Activated naive CD8-positive, alpha-beta T cell treated with anti-CD3 and anti-CD28 coated beads for 36 hours (primary cell): ENCODE results near the gene ALPK3. TPM values are rescaled to one million over a fixed set of nuclear protein-coding genes. Genes with fewer than 3 reads are reported as not detected.

Experiments
- DNase-seq: peaks from one replicate; pipeline ENCODE4 v3.0.0; 2021
- H3K27ac Mint-ChIP-seq: one replicate; pipeline ENCODE4 v1.8.0; 2022; ENCODE audit warnings: mild to moderate bottlenecking, moderate library complexity, mixed read lengths
- H3K27me3 Mint-ChIP-seq: one replicate; pipeline ENCODE4 v1.8.0; 2022; ENCODE audit warnings: mild to moderate bottlenecking, mixed read lengths
- H3K36me3 Mint-ChIP-seq: one replicate; pipeline ENCODE4 v1.8.0; 2021; ENCODE audit warnings: mild to moderate bottlenecking, mixed read lengths
- H3K4me1 Mint-ChIP-seq: one replicate; pipeline ENCODE4 v1.8.0; 2021; ENCODE audit warnings: mixed read lengths
- H3K4me3 Mint-ChIP-seq: one replicate; pipeline ENCODE4 v1.8.0; 2022; ENCODE audit warnings: mild to moderate bottlenecking, moderate library complexity, mixed read lengths
- H3K9me3 Mint-ChIP-seq: one replicate; pipeline ENCODE4 v1.8.0; 2022; ENCODE audit warnings: mixed read lengths
- total RNA-seq, 2 experiments: library from RNA; stranded (reverse); gene quantifications; one replicate each; pipeline ENCODE4 v1.2.3, GENCODE V29; 2021

ALPK3 gene
- total RNA-seq, 2 experiments from 2014 or later = 0.04 to 0.06 TPM

GRCh38 chr15:84827246-84827645 lies 10.1 kb downstream of the ALPK3 start:
- no peaks in the 10 kb centered on the region for H3K36me3 Mint-ChIP-seq
- no peaks in the 10 kb centered on the region for H3K27me3 Mint-ChIP-seq
- H3K9me3 Mint-ChIP-seq = no peaks in the 10 kb centered on the region
- no peaks in the 10 kb centered on the region for H3K4me1 Mint-ChIP-seq
- no peak overlapping the region for H3K4me3 Mint-ChIP-seq
- DNase-seq = no peak
- no peak overlapping the region for H3K27ac Mint-ChIP-seq

DNA sequence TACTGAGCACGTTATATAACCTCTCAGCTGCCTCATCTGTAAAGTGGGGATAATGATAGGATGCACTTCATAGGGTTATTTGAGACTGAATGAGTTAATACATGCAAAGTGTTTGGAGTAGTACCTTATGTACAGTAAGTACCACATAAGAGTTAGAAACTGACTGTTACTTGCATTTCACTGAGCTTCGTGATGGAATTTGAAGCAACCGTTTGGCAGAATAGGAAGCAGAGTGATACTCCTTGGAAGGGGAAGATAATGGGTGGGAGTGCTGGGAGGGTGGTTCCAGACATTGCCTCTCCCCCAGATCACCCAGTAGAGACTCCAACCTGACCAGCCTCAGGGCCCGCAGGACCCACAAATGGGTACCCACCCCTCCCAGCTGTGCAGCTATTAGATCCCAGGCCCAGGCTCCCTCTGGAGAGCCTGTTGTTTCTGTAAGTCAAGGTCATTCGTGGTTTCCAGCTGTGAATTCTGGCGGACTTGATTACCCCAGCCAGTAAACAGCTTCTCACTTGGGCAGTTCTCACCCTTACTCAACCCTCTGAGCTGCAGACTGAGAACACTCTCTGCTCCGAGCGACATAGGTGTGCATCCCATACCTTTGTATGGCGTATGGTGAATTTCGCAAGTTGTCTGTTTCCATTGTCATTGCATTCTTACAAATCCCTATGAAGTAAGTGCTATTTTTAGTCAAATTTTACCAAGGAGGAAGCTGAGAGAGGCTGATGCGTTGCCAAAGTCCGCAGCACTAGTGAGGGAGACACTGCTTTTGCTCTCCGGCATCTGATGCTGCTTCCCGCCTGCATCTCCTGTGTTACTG lies 11.1 kb downstream of the ALPK3 start:
- H3K27ac Mint-ChIP-seq = no peak overlapping the region
- H3K4me3 Mint-ChIP-seq = no peak overlapping the region
- no peaks in the 10 kb centered on the region for H3K4me1 Mint-ChIP-seq
- no peaks in the 10 kb centered on the region for H3K9me3 Mint-ChIP-seq
- no peaks in the 10 kb centered on the region for H3K27me3 Mint-ChIP-seq
- no peaks in the 10 kb centered on the region for H3K36me3 Mint-ChIP-seq
- no peak for DNase-seq

DNA sequence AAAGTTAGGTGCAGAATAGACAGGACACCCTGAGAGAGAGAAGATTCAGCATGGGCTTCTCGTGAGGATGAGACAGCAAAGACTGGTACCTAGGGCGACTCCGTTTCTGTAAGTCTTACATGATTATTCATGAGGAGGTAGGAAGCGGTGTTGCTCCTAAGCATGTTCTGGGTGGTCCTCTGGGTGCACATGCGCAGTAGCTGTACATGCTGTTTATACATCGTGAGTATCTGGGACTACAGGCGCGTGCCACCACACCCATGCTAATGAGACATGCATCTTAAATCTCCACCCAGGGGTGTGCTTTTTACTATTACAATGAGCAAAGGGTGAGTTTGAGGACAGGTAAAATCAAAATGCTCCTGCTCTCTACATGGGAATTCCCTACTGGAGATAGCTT lies 12.3 kb downstream of the ALPK3 start:
- Mint-ChIP-seq H3K4me3 (no peak overlapping the region), H3K27ac (no peak overlapping the region), H3K36me3 (no peaks in the 10 kb centered on the region), H3K9me3 (no peaks in the 10 kb centered on the region), H3K27me3 (no peaks in the 10 kb centered on the region), H3K4me1 (no peaks in the 10 kb centered on the region)
- DNase-seq = no peak

- H3K36me3 Mint-ChIP-seq = no peaks in the 10 kb centered on the region
- H3K4me1 Mint-ChIP-seq = no peaks in the 10 kb centered on the region
- H3K27me3 Mint-ChIP-seq = no peaks in the 10 kb centered on the region
- H3K4me3 Mint-ChIP-seq = no peak overlapping the region
- no peaks in the 10 kb centered on the region for H3K9me3 Mint-ChIP-seq
- no peak overlapping the region for H3K27ac Mint-ChIP-seq
- DNase-seq = no peak
These were observed 12.9 kb downstream of the ALPK3 start for GRCh38 chr15:84830036-84830435.

DNA sequence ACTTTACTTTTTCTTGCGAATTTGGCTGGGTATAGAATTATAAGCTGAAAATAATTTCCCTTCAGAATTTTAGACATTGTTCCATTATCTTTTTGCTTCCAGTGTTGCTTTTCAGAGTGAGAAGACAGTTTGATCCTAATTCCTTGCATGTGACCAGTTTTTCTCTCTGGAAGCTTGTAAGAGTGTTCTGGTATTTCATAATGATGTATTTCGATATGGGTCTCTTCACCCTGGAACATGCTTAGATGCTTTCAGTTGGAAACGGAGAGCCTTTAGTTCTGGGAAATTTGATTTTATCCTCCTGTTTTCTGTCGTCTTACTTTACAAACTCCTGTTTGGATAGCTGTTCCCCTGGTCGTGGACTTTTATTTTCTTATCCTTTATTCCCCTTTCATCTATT lies 13.9 kb downstream of the ALPK3 start:
- Mint-ChIP-seq H3K27me3 (no peaks in the 10 kb centered on the region), H3K4me3 (no peak overlapping the region), H3K9me3 (no peaks in the 10 kb centered on the region), H3K36me3 (no peaks in the 10 kb centered on the region), H3K4me1 (no peaks in the 10 kb centered on the region), H3K27ac (no peak overlapping the region)
- no peak for DNase-seq

DNA sequence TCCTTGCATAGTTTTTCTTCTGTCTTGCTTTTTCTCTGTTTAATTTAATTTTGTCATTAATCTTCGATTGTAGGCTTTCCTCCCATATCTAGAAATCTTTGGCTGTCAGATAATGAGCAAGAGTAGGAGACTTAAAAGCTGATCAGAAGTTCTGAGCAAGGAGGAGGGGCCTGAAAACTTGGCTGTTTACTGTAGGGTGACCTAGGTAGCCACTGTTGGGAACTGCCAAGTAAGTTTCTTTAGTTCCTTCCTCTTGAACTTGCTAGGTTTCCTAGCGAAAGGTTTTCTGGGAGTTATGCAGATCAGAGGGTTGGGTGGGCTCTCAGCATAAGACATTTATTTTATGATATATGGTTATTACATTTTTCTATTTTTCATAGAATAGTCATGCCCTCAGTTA lies 14.5 kb downstream of the ALPK3 start:
- Mint-ChIP-seq H3K27me3 (no peaks in the 10 kb centered on the region), H3K4me3 (no peak overlapping the region), H3K36me3 (no peaks in the 10 kb centered on the region), H3K27ac (no peak overlapping the region), H3K9me3 (no peaks in the 10 kb centered on the region), H3K4me1 (no peaks in the 10 kb centered on the region)
- no peak for DNase-seq

GRCh38 chr15:84832448-84833040 lies 15.4 kb downstream of the ALPK3 start:
- no peak for DNase-seq
- Mint-ChIP-seq H3K4me3 (no peak overlapping the region), H3K4me1 (no peaks in the 10 kb centered on the region), H3K27ac (no peak overlapping the region), H3K36me3 (no peaks in the 10 kb centered on the region), H3K9me3 (no peaks in the 10 kb centered on the region), H3K27me3 (no peaks in the 10 kb centered on the region)

DNA sequence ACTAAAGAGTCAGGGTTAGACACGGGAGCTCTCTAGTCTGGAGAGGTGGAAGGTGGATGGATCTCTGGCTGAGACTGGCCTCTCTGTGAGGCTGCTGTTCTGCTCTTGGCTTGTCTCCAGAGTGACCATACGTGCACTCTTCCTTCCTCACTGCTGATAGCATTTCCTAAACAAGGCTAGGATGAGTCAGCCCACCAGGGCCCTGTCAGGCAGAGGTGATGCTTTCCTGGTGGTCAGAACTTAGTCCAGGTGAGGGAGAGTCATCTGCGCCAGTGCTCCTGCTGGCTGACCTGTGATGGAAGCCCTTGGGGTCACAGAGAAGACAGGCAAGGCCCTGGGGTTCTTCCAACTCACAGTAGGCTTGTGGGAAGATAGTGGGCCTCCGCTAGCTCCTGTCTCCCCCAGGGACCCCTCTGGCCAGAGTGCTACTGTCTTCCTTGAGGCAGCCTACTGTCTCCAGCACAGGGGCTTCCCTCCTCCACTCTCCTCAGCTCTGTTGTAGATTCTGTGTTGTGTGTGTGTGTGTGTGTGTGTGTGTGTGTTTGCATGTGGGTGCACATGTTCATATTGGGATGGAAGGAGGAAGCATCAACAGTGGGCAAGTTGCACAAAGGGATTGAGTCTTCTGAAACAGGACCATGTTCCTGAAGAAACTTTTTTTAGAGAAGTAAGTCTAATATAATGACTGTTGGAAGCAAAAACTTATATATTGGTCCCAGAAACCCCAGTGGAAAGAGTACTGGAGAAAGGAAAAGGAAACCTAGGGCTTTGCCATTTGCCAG lies 16.5 kb downstream of the ALPK3 start:
- no peaks in the 10 kb centered on the region for H3K36me3 Mint-ChIP-seq
- no peak for DNase-seq
- no peak overlapping the region for H3K27ac Mint-ChIP-seq
- no peak overlapping the region for H3K4me3 Mint-ChIP-seq
- H3K9me3 Mint-ChIP-seq = no peaks in the 10 kb centered on the region
- H3K4me1 Mint-ChIP-seq = no peaks in the 10 kb centered on the region
- no peaks in the 10 kb centered on the region for H3K27me3 Mint-ChIP-seq

GRCh38 chr15:84834229-84834955 lies 17.2 kb downstream of the ALPK3 start:
- Mint-ChIP-seq H3K27ac (no peak overlapping the region), H3K27me3 (no peaks in the 10 kb centered on the region), H3K9me3 (no peaks in the 10 kb centered on the region), H3K4me1 (no peaks in the 10 kb centered on the region), H3K36me3 (no peaks in the 10 kb centered on the region), H3K4me3 (no peak overlapping the region)
- DNase-seq = no peak

- Mint-ChIP-seq H3K36me3 (no peaks in the 10 kb centered on the region), H3K27ac (no peak overlapping the region), H3K9me3 (no peaks in the 10 kb centered on the region), H3K4me3 (no peak overlapping the region), H3K4me1 (no peaks in the 10 kb centered on the region), H3K27me3 (no peaks in the 10 kb centered on the region)
- no peak for DNase-seq
These were observed 17.8 kb downstream of the ALPK3 start for GRCh38 chr15:84834969-84835368.

GRCh38 chr15:84835661-84836337 lies 18.6 kb downstream of the ALPK3 start:
- no peaks in the 10 kb centered on the region for H3K4me1 Mint-ChIP-seq
- no peaks in the 10 kb centered on the region for H3K27me3 Mint-ChIP-seq
- no peaks in the 10 kb centered on the region for H3K9me3 Mint-ChIP-seq
- H3K36me3 Mint-ChIP-seq = no peaks in the 10 kb centered on the region
- H3K4me3 Mint-ChIP-seq = no peak overlapping the region
- no peak overlapping the region for H3K27ac Mint-ChIP-seq
- no peak for DNase-seq

DNA sequence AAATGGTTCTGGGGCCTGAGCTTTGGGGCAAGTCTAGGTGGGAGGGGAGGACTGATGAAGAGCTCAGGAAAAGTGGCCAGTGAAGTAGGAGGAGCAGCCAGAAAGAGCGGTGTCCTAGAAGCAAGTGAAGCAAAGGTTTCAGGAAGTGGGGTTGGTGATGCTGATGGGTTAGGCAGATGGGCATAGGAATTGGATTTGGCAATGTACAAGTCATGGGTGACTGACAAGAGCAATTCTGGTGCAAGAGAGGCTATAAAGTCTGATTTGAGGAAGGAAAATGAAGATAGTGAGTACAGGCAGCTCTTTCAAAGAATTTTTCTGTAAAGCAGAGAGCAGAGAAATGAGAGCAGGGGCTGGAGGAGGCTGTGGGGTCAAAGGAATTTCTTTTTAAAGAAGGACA lies 19.7 kb downstream of the ALPK3 start:
- H3K36me3 Mint-ChIP-seq = no peaks in the 10 kb centered on the region
- no peaks in the 10 kb centered on the region for H3K27me3 Mint-ChIP-seq
- H3K9me3 Mint-ChIP-seq = no peaks in the 10 kb centered on the region
- no peak for DNase-seq
- no peak overlapping the region for H3K4me3 Mint-ChIP-seq
- H3K4me1 Mint-ChIP-seq = no peaks in the 10 kb centered on the region
- H3K27ac Mint-ChIP-seq = no peak overlapping the region

DNA sequence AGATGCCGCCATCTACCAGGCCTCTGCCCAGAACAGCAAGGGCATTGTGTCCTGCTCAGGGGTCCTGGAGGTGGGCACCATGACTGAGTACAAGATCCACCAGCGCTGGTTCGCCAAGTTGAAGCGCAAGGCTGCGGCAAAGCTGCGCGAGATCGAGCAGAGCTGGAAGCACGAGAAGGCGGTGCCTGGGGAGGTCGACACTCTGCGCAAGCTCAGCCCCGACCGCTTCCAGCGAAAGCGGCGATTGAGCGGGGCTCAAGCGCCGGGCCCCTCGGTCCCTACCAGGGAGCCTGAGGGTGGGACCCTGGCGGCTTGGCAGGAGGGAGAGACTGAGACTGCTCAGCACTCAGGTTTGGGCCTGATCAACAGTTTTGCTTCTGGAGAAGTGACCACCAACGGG lies 22.6 kb downstream of the ALPK3 start:
- Mint-ChIP-seq H3K27me3 (no peaks in the 10 kb centered on the region), H3K27ac (no peak overlapping the region), H3K36me3 (no peaks in the 10 kb centered on the region), H3K4me1 (no peaks in the 10 kb centered on the region), H3K9me3 (no peaks in the 10 kb centered on the region), H3K4me3 (no peak overlapping the region)
- DNase-seq = no peak

- DNase-seq = no peak
- H3K4me3 Mint-ChIP-seq = no peak overlapping the region
- H3K27me3 Mint-ChIP-seq = no peaks in the 10 kb centered on the region
- H3K27ac Mint-ChIP-seq = no peak overlapping the region
- no peaks in the 10 kb centered on the region for H3K4me1 Mint-ChIP-seq
- H3K9me3 Mint-ChIP-seq = no peaks in the 10 kb centered on the region
- no peaks in the 10 kb centered on the region for H3K36me3 Mint-ChIP-seq
These were observed 23.1 kb downstream of the ALPK3 start for GRCh38 chr15:84840255-84840654.
